H1 (cell line): ENCODE measurements around the gene GNG14.

Experiments
- CEBPB ChIP-seq: IDR thresholded peaks from 2 replicates; pipeline ENCODE4 v1.6.1; 2012; ENCODE audit warnings: low read depth, low read length
- CTCF ChIP-seq, 3 experiments: IDR thresholded peaks; 1 replicate in 2 of 3; 2 replicates in 1 of 3; pipeline versions ENCODE4 v1.5.1 to v1.6.1; 2011; ENCODE audit warnings: low read length in 3 of 3, mild to moderate bottlenecking in 3 of 3, inconsistent platforms in 2 of 3, low read depth in 1 of 3, moderate library complexity in 1 of 3; ENCODE audit not compliant: insufficient read depth in 1 of 3; ENCODE audit errors: control extremely low read depth in 1 of 3
- EGR1 ChIP-seq: IDR thresholded peaks from 2 replicates; pipeline ENCODE4 v1.6.1; 2011; ENCODE audit warnings: low read depth, low read length, borderline replicate concordance
- EZH2 ChIP-seq: fragments of 200-600 bp; sonication (generic); IDR thresholded peaks from 2 replicates; pipeline ENCODE4 v1.7.1; 2012; ENCODE audit warnings: low read depth, mild to moderate bottlenecking, moderate library complexity, low read length, inconsistent platforms; ENCODE audit not compliant: severe bottlenecking
- POLR2A ChIP-seq, 2 experiments: IDR thresholded peaks; 1 replicate in 1 of 2; 2 replicates in 1 of 2; pipeline ENCODE4 v1.6.1; 2011; ENCODE audit warnings: low read depth in 2 of 2, low read length in 2 of 2, mild to moderate bottlenecking in 2 of 2; ENCODE audit errors: control extremely low read depth in 1 of 2

- no peak for TF ChIP-seq CTCF (IDR thresholded peaks at IDR 0.05; ENCODE audit: control extremely low read depth in 1 of 3, insufficient read depth in 1 of 3, low read depth in 1 of 3, low read length in 3 of 3)
- TF ChIP-seq EGR1 = no peak
- TF ChIP-seq POLR2A (IDR thresholded peaks at IDR 0.05; ENCODE audit: control extremely low read depth in 1 of 2, low read depth in 2 of 2, low read length in 2 of 2) = no peak
- no peak for TF ChIP-seq EZH2
- no peak for TF ChIP-seq CEBPB
These were observed 18.5 kb downstream of the GNG14 start for GRCh38 chr19:12706332-12706718.
